GM19193 (cell line): ENCODE measurements around the gene HPN.

Experiments used
- POLR2A ChIP-seq: IDR thresholded peaks from 4 replicates; pipeline ENCODE4 v1.6.1; 2011; ENCODE audit not compliant: insufficient read depth, insufficient read length; ENCODE audit errors: extremely low read depth

The HPN gene

DNA sequence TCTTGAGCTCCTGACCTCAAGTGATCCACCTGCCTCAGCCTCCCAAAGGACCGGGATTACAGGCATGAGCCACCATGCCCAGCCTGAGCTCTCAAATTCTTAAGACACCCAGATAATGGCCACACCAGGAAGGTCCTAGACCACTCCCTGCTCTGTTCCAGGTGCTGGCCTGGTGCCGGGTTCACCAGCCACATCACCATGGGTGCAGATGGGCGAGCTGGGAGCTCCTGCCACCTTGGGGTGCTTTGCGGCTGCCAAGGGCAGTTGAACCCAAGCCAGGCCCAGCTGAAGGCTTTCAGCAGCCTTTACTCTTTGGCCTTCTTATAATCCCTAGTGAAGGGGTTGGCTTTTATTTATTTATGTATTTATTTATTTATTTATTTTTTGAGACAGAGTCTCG lies 4.9 kb downstream of the HPN start:
- TF ChIP-seq POLR2A, result no peak

- TF ChIP-seq POLR2A, result no peak
Measured at GRCh38 chr19:35048911-35049411, 7.4 kb downstream of the HPN start.

DNA sequence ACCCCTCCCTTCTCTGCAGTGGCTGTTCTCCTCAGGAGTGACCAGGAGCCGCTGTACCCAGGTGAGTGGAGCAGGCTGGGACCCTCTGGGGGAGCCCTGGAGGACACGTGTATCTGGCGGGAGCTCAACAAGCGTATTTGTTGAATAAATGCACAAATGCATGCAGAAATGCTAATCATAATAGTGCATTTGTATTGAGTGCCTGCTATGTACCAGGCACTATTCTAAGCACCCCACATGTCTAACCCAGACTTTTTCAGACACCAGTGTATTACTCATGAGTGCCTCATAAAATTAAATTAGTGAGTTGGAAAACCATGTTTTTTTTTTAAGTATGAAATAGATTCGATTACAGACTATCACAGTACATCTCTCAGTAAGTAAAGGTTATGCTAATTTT lies 7.9 kb downstream of the HPN start:
- no peak for TF ChIP-seq POLR2A

DNA sequence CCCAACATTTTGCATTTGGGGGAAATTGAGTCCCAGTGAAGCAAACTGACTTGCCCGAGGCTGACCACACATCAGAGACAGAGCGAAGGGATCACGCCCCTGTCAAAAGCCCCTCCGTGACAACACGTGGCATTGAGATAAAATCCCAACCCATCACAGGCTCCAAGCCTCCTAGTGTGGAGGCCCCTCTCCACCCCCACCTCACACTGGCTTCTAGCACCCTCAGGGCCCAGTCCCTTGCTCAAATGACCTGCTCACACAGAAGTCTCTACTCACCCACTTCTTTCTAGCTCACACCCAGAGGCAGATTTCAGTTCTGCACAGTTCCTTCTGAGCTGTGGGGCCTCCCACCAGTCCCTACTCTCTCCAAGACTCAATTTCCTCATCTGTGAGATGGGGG lies 10.3 kb downstream of the HPN start:
- TF ChIP-seq POLR2A, result no peak

DNA sequence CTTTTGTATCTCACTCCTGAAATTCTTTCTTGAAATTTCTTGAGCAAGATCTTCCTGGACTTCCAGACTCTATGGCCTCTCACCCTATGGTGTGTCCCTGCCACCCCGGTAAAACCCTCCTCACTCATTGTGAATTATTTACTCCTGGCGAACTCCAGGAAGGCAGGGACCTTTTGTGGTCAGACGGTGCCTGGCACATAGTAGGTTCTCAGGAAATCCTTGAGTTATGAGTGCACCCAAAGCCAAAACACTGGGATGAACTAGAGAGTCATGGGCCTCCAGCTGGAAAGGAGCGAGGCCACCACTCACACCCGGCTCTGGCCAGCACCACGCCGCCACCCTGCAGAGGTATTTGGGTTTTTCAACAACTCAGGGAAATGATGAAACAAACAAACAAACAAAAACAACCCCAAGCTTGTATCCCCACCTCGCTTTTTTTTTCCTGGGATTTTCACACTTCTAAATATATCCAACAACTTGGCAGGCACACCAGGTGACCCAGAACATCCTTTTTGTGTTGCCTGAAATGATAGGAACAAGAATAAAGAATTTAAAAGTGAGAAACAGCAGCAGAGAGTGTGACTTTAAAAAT lies 11.2 kb downstream of the HPN start:
- TF ChIP-seq POLR2A, result no peak

GRCh38 chr19:35053667-35054293 lies 12.3 kb downstream of the HPN start:
- TF ChIP-seq POLR2A, result no peak

DNA sequence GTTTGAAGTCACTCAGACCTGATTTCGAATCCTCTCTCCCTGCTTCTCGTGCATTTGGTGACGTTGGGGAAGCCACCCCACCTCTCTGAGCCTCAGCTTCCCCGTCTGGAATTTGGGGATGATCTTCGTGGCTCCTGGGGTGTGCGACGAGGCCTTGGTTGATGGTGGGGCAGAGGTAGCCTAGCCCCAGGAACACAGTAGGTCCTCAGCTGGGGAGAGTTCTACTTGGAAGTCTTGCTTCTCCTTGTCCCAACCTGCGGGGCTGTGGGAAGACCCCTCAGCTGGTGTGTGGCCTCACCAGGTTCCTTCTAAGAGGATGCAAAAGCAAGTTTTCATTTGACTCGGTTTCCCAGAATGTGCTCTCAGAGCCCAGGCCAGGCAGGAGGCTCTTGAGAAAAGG lies 13.1 kb downstream of the HPN start:
- TF ChIP-seq POLR2A, result no peak

- no peak for TF ChIP-seq POLR2A
Measured at GRCh38 chr19:35055715-35056179, 14.2 kb downstream of the HPN start.

DNA sequence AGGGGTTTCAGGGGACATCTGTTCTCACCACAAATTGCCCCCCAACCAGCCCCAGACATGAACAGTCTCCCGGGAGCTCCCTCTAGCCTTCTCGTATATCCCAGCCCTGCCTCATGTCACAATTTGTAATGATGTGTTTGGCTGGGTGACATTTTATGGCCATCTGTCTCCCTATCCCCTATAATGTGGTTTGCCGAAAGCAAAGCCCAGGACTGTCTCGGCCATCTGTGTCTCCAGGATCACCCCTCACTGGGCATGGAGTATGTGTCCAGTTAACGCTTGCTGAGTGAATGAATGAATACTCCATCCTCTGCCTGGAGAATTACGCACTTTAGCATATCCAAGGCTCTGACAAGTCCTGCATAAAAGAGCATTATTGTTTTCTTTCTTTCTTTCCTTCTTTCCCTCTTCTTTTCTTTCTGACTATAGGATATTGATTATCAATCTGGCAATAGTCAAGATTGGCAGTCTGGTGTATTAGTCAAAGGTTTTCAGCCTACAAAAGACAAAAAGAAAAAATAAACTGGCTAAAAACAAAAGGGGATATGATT lies 15.1 kb downstream of the HPN start:
- no peak for TF ChIP-seq POLR2A

- no peak for TF ChIP-seq POLR2A
Measured at GRCh38 chr19:35058370-35058769, 16.8 kb downstream of the HPN start.

GRCh38 chr19:35059006-35059798 lies 17.7 kb downstream of the HPN start:
- no peak for TF ChIP-seq POLR2A

- TF ChIP-seq POLR2A, result no peak
Measured at GRCh38 chr19:35059799-35060091, 18.2 kb downstream of the HPN start.

GRCh38 chr19:35060160-35060855 lies 18.8 kb downstream of the HPN start:
- no peak for TF ChIP-seq POLR2A

- TF ChIP-seq POLR2A, result no peak
Measured at GRCh38 chr19:35061583-35062373, 20.3 kb downstream of the HPN start.
